DOHH2 (cell line): ENCODE measurements around the gene AGRN.

Experiments used
- H3F3A ChIP-seq: fragments of 200-600 bp; sonication (generic), shearing (Covaris generic); 2 replicates; pipeline ENCODE4 v1.6.0; 2016; ENCODE audit warnings: antibody characterized with exemption, mild to moderate bottlenecking; ENCODE audit not compliant: control insufficient read depth, insufficient read depth
- H3K27ac ChIP-seq: fragments of 200-600 bp; sonication (generic); 2 replicates; pipeline ENCODE4 v1.5.1; 2014; ENCODE audit warnings: low read depth, mild to moderate bottlenecking, low read length, moderate library complexity
- H3K27me3 ChIP-seq: fragments of 200-600 bp; sonication (generic); 2 replicates; pipeline ENCODE4 v1.6.1; 2014; ENCODE audit warnings: mild to moderate bottlenecking, low read length, mixed read lengths; ENCODE audit not compliant: control insufficient read depth
- H3K36me3 ChIP-seq: fragments of 200-600 bp; sonication (generic); 2 replicates; pipeline ENCODE4 v1.6.1; 2014; ENCODE audit warnings: mild to moderate bottlenecking, low read length, moderate library complexity, mixed read lengths; ENCODE audit not compliant: control insufficient read depth
- H3K4me1 ChIP-seq: fragments of 200-600 bp; sonication (generic); 2 replicates; pipeline ENCODE4 v1.6.1; 2014; ENCODE audit warnings: mild to moderate bottlenecking, low read length, mixed read lengths; ENCODE audit not compliant: control insufficient read depth
- H3K4me2 ChIP-seq: fragments of 200-600 bp; sonication (generic); 2 replicates; pipeline ENCODE4 v1.6.0; 2014; ENCODE audit warnings: mild to moderate bottlenecking, low read length, moderate library complexity
- H3K4me3 ChIP-seq: fragments of 200-600 bp; sonication (generic); 2 replicates; pipeline ENCODE4 v1.5.1; 2014; ENCODE audit warnings: mild to moderate bottlenecking, low read length, mixed read lengths
- H3K79me2 ChIP-seq: fragments of 200-600 bp; sonication (generic); 2 replicates; pipeline ENCODE4 v1.6.1; 2014; ENCODE audit warnings: mild to moderate bottlenecking, low read length, mixed read lengths; ENCODE audit not compliant: control insufficient read depth
- H3K9me2 ChIP-seq: fragments of 200-600 bp; sonication (generic); replicated peaks from 2 replicates; pipeline ENCODE4 v1.6.1; 2014; ENCODE audit warnings: mild to moderate bottlenecking, low read length, mixed read lengths; ENCODE audit not compliant: control insufficient read depth
- H3K9me3 ChIP-seq: fragments of 200-600 bp; sonication (generic); 2 replicates; pipeline ENCODE4 v1.6.1; 2014; ENCODE audit warnings: antibody characterized with exemption, low read length, mixed read lengths; ENCODE audit not compliant: control insufficient read depth, insufficient read depth
- H4K20me1 ChIP-seq: fragments of 200-600 bp; sonication (generic); 2 replicates; pipeline ENCODE4 v1.6.0; 2014; ENCODE audit warnings: low read depth, mild to moderate bottlenecking, antibody characterized with exemption, low read length, moderate library complexity; ENCODE audit not compliant: control insufficient read depth, insufficient read depth
- CTCF ChIP-seq: fragments of 200-600 bp; sonication (generic); IDR thresholded peaks from one replicate; pipeline ENCODE4 v1.5.1; 2014; ENCODE audit warnings: antibody characterized with exemption, mild to moderate bottlenecking, low read depth, low read length; ENCODE audit not compliant: poor library complexity, severe bottlenecking
- EZH2phosphoT487 ChIP-seq: fragments of 200-600 bp; sonication (generic); IDR thresholded peaks from 2 replicates; pipeline ENCODE4 v1.6.1; 2017; ENCODE audit warnings: borderline replicate concordance, mild to moderate bottlenecking, antibody characterized with exemption, low read length, moderate library complexity, mixed read lengths

Gene AGRN

GRCh38 chr1:1079408-1080121 lies 59.6 kb downstream of the AGRN start:
- Histone ChIP-seq H3K36me3 (no peaks in the 10 kb centered on the region), H3K9me2 (no peaks in the 10 kb centered on the region), H3K4me2 (peak overlapping the region; percentile 36; the same call in 1 of the 2 replicates), H4K20me1 (no peaks in the 10 kb centered on the region), H3K27me3 (peaks cover 5% of the 10 kb centered on the region; the same call in 1 of the 2 replicates), H3K4me3 (no peak overlapping the region), H3K79me2 (no peaks in the 10 kb centered on the region), H3K4me1 (peaks cover 11% of the 10 kb centered on the region), H3F3A (no peaks in the 10 kb centered on the region), H3K27ac (no peak overlapping the region), H3K9me3 (no peaks in the 10 kb centered on the region)
- TF ChIP-seq CTCF (no peak), EZH2phosphoT487 (no peak)

DNA sequence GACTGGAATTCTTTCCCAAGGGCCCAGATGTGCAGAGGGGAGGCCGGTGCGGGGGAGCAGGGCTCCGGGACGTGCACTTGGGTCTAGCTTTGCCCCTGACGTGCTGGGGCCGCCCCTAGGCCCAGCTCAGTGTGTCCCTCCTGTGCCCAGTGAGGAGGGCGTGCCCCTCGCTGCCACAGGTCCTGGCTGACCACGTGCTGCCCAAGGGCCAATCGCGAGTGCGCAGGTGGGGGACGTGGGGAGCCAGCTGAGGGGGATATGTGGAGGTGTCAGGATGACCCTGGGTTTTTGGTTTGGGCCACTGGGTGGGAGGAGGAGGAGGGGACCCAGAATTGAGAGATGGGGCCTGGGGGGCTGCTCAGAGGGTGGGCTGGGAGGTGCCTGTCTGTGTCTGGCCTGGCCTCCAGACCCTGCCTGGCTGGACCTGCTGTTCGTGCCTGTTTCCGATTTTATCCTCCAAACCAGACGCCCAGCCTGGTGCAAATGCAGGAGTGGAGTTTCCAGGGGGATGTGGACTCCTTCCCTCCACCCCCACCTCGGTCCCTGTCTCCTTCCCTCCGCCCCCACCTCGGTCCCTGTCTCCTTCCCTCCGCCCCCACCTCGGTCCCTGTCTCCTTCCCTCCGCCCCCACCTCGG lies 60.3 kb downstream of the AGRN start:
- peaks cover 11% of the 10 kb centered on the region for H3K4me1 ChIP-seq
- H3K27ac ChIP-seq = no peak overlapping the region
- no peaks in the 10 kb centered on the region for H3K9me3 ChIP-seq
- H3K9me2 ChIP-seq = no peaks in the 10 kb centered on the region
- TF ChIP-seq CTCF = no peak
- TF ChIP-seq EZH2phosphoT487 = no peak
- H3K4me2 ChIP-seq = peak overlapping the region; percentile 36; the same call in 1 of the 2 replicates
- no peaks in the 10 kb centered on the region for H3K79me2 ChIP-seq
- peaks cover 5% of the 10 kb centered on the region; the same call in 1 of the 2 replicates for H3K27me3 ChIP-seq
- no peaks in the 10 kb centered on the region for H3F3A ChIP-seq
- no peaks in the 10 kb centered on the region for H4K20me1 ChIP-seq
- H3K36me3 ChIP-seq = no peaks in the 10 kb centered on the region
- no peak overlapping the region for H3K4me3 ChIP-seq

DNA sequence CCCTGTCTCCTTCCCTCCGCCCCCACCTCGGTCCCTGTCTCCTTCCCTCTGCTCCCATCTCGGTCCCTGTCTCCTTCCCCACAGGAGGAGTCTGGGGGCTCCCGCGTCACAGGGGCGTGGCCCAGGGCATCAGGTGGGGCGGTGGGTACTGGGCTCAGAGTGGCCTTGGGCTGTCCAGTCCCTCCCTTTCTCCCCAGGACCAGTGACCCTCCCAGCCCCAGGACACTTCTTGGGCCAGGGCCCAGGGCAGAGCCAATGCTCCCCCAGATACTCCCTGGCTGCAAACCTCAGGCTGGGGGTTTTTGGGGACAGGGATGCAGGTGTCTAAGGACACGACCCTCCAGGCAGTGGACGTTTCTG lies 61.0 kb downstream of the AGRN start:
- Histone ChIP-seq H3K79me2 (no peaks in the 10 kb centered on the region), H4K20me1 (no peaks in the 10 kb centered on the region), H3K27me3 (peaks cover 5% of the 10 kb centered on the region; the same call in 1 of the 2 replicates), H3K27ac (no peak overlapping the region), H3K4me3 (no peak overlapping the region), H3K4me1 (peaks cover 11% of the 10 kb centered on the region), H3K9me2 (no peaks in the 10 kb centered on the region), H3K4me2 (no peak overlapping the region), H3F3A (no peaks in the 10 kb centered on the region), H3K36me3 (no peaks in the 10 kb centered on the region), H3K9me3 (no peaks in the 10 kb centered on the region)
- TF ChIP-seq CTCF (no peak), EZH2phosphoT487 (no peak)
